SIG-M5 (cell line): Measurements from ENCODE around the gene SLC15A3.
"Not testable (repeated sequence)": the region's sequence is repeated elsewhere in the genome, so short reads cannot be mapped to it uniquely, and the experiment has no call there.

Experiments
- DNase-seq: peaks from one replicate; lab custom pipeline; 2025; lab: John Stamatoyannopoulos, UW

SLC15A3 gene

DNA sequence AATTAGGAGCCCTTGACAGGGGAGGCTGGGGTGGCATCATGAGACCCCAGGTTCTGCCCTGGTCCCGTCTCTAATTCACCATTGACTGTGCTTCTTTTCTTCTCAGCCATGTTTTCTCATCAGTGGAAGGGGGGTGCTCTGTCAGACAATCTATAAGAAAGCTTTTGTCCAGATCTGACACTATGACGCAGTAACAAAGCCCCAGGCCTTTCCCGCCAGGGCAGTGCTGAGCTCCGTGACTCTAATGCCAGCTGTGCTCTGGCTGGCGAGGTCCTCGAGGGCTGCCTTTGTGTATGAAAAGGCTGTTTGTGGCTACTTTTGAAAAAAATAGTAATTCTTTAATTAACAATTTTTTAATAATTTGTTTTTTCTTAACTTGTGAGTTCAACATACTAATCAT is 22.8 kb upstream of the SLC15A3 start:
- no peak for DNase-seq

DNA sequence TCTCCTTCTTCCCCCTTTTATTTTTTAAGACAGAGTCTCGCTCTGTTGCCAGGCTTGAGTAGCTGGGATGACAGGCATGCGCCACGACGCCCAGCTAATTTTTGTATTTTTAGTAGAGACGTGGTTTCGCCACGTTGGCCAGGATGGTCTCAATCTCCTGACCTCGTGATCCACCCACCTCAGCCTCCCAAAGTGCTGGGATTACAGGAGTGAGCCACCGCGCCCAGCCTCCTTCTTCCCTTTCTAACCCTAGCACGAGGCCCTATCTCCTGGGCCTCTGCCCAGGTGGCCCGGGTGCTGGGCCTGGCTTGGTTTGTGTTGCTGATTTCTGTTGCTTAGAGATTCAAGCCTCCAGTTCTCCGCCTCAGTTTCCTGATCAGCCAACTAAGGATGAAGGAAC is 22.3 kb upstream of the SLC15A3 start:
- not testable (repeated sequence) for DNase-seq

DNA sequence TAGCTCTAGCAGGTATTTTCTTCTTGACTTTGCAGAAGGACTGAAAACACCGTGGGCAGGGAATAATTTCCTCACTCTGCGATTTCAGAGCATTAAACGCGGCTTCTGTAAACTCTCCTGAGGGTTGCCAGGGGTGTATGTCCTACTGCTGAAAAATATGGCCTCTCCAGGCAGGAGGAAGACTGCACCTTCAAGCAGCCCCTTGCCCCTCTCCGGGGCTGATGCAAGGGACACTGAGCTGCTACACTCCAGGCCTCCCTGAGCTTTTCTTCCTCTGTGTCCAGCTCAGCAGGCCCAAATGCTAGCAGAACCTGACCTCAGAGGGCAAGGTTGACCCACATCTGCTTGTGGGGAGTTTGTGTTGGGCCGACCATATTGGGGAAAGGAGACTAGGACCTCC is 21.7 kb upstream of the SLC15A3 start:
- DNase-seq = no peak

DNA sequence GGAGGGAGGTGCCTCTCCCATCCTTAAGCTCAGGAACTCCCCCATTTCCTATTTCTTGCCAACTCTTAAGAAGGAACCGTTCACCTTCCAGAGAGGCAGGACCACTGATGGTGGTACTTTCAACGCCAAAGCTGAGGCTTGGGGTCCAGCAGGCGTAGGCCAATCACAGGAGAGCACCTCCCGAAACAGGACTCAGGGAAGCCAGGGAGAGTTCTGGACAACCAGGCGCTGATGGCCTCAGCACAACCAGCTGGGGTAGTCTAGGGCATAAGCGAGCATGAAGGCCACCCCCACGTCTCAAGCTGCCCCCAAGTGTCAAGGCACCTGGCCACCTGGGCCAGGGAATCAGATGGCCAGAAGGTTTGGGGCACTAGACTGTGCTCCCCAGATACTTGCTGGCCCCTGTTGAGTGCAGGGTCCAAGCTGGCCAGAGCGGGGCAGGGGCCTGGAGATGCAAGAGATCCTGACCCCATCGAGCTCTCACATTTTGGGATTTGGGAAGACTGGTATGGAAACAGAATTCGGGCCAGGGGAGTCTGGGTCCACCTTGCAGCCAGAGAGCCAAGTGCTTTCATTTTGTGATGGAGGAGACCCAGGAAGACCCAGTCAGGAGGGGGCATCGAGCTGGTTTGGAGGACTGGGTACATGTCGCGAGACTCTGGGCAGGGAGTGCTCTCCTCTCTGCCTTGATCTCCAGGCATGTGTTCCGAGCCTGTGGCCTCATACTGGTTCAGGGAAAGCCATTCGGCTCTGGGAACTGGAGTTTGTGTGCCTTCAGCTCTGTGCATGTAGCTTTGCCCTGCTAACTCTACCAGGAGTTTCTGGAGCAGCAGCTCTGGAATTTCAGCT is 20.4 kb upstream of the SLC15A3 start:
- no peak for DNase-seq

DNA sequence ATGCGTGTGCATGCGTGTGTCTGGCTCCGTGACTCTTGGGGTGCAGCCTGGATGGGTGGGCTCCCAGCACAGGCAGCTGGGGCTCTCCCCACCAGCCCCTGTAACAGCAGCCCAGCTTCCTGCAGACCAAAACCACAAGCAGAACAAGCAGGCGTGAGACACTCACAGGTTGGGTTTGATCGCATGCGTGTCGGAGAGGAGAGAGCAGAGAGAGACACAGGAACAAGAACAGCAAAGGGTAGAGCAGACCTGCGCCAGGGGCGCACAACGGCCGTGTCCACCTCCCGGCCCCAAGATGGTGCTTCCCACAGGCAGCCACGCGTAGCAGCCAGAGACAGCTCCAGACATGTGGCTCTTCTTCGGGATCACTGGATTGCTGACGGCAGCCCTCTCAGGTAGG is 19.5 kb upstream of the SLC15A3 start, which contains the start of gene CD6:
TSS of gene CD6 (plus strand) at position 161 of the 400 bp plus-strand sequence. CDS start at position 347, 186 bp downstream.
- no peak for DNase-seq

DNA sequence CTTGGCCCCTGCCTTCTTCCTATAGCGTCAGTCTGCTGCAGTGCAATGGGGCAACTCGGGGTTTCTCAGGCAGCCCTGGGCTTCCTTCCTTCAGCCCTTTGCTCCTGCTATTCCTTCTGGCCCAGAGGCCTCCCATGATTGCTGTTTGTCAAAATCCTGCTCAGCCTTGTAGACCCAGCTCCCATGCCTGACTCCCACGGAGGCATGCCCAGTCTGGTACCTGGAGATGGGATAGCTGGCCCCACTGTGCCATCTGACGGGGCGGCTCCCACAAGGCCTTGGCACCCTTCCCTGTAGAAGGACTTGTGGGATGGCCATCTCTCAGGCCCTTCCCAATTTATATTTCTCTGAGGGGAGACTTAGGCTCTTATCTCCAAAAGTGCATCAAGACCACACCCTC is 18.9 kb upstream of the SLC15A3 start:
- DNase-seq = no peak

DNA sequence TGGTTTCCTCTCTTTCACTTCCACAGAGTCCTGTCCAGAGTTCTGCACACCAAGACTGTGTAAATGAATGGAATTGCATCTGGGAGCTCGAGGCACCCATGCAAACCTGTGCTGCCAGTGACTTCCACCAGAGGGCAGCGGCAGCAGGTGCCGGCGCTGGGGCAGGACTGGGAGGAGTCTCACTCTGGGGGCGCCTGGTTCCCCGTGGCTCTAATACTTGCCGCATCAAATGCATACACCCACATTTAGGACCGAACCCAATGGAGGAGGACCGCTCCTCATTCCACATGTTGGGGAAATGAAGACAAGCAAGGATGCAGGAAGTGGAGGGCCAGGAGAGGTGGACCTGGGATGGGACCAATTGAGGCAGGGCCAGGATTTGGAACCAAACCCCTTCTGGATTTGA is 18.4 kb upstream of the SLC15A3 start:
- no peak for DNase-seq

DNA sequence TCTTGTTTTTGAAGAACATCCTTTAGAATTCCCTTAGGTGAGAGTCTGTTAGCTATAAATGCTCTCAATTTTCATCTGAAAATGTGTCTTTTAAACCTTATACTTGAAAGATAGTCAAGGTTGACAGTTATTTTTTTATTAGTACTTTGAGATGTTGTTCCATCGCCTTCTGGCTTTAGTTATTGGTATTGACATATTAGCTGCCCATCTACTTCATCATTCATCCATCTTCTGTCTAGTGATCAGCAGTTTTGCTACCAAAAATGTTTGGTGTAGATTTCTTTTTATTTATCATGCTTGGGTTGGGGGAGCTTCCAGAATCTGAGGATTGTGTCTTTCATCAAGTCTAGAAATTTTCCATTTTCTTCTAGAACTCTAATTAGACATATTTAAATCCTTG is 16.2 kb upstream of the SLC15A3 start:
- DNase-seq = no peak

DNA sequence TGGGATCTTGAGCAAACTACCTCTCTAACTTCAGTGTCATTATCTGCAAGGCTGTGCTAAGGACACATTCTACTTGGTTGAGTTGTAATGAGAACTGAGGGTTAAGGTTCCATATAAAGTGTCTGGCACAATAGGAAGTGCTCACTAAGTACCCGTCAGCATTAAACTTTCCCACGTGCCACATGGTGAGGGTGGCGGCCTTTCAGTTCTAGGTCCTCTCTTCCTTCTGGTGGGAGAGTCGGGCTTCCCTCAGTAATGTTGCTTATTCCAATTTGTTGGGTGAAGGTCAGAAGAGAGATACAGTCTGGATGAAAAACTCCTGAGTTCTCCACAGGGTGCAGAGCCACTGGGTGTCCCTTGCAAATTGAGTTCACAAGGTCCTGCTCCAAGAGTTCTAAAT is 14.9 kb upstream of the SLC15A3 start:
- DNase-seq = no peak

DNA sequence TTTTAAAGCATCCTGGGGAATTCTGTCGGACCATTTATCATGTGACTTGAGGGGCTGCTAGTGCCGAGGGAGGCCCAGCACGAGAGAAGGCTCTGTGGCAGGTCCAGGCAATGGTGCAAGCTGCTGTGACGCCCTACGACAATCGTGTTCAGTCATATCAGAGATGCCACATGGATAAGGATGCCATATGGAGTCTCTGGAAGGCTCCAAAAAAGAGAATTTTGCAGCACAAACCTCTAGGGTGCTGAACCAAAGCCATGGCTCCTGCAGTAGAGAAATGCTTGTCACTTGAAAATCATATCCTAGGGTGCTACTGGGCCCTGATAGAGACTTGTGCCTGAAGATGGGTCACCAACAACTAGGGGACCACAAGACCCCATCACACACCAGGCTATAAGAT is 12.8 kb upstream of the SLC15A3 start:
- no peak for DNase-seq

DNA sequence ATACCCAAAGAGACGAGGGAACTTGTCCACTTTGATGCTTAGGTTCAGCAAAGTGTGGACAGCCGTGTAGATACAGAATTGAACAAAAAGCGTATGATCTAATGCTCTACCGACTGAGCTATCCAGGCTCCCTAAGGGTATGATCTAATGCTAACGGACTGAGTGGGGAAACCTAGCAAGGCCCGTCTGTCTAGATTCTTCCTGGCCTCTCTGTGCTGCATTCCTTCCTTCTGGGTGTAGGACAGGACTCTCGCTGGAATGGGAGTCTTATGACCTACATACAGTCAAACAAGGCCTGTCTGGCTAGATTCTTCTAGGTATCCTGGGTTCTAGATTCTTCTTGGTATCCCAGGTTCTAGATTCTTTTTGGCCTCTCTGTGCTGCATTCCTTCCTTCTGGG is 8.4 kb upstream of the SLC15A3 start:
- DNase-seq = no peak

DNA sequence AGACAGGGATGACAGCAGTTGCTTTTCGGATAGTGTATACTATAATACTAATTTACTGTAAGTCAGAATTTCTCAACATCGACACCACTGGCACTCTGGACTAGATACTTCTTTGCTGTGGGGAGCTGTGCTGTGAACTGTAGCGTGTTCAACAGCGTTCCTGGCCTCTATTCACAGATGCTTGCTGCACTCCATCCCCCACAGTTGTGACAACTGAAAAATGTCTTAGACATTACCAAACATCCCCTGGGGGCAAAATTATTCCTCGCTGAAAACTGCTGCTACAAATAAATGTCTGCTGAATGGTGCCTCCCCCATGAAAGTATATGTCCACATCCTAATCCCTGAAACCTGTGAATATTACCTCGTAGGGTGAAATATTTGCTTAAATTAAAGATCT is 7.5 kb upstream of the SLC15A3 start:
- DNase-seq = no peak

DNA sequence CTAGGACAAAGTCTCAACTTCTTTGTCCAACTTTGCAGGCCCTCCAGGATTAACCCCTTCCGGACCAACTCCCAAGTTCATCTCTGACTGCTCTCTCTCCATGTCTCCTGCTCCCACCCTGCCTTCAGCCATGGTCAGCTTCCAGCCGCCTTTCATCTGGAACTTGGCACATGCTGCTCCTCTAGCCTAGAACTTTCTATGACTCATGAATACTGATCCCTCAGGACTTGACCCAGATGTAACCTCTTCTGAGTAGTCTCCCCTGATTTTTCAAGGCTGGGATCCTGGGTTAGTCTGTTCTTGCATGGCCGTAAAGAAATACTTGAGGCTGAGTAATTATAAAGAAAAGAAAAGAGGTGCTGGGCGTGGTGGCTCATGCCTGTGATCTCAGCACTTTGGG is 5.2 kb upstream of the SLC15A3 start:
- DNase-seq = no peak

DNA sequence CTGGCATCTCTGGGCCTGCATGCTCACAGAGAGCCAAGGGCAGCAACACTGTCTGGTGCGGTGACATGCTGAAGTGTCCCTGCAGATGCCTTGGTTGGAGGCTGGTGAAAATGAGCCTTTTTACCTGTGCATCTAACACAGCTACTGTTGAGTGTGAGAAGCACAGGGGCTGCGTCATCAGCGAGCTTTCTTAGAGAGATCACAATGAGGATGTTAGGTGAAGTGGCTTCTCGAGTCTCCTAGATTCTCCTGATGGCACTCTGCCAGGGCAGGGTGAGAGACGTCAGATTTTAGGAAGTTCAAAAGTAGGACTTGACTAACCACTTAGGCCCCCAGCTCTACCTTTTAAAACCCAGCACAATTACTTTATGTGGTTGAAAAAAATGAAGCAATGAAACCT is 3.6 kb upstream of the SLC15A3 start:
- DNase-seq = no peak

DNA sequence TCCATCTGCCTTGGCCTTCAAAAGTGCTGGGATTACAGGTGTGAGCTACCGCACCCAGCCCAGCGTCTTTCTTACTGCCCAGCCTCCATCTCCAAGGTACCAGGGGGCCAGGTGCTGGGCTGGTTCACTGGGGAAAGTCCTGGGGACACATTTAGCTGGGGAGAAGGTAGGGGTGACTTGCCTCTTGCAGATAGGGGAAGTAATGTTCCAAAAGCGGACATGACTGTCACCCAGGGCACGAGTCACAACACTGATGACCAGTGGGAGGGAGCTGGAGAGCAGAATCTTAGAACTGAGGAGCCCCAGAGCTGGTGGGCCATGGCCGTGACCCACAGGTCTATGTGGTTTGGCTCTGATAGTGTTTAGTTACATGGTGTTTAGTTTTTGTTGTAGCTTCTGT is 2.4 kb upstream of the SLC15A3 start:
- DNase-seq = no peak

DNA sequence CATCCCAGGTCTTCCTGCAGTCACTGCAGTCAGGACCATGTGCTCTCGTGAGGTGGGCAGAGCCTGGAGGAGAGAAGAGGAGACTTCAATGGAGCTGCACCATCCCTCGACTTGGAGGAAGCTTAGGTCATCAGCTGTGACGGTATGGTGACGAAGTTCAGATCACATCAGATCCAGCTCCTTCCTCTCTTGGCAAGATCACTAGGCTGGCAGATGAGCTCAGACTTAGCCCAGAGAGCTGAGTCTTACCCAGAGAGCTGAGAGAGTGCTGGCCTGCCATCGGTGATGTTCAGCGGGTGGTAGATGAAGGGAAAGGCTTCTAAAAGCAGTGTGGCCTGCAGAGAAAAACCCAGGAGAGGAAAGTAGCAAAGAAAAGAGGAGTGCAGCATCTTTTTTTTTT is 1.8 kb upstream of the SLC15A3 start:
- no peak for DNase-seq

DNA sequence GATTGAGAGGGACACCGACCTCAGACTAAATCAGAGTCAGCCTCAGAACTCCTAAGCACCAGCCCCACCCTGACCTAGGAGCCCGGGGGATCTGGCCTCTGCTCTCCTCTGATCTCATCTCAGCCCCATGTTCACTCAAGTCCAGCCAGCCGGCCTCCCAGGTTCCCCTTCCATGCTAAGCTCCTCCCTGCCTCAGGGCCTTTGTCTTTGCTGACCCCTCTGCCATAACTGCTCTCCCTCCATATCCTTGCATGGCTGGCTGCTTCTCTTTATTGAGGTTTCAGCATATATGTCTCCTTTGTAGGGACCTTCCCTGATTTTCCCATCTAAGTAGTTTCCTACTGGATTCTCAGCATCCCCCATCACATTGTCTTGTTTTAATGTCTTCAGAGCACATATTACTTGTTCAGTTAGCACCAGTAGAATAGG is 780 bp upstream of the SLC15A3 start:
- DNase-seq = no peak

DNA sequence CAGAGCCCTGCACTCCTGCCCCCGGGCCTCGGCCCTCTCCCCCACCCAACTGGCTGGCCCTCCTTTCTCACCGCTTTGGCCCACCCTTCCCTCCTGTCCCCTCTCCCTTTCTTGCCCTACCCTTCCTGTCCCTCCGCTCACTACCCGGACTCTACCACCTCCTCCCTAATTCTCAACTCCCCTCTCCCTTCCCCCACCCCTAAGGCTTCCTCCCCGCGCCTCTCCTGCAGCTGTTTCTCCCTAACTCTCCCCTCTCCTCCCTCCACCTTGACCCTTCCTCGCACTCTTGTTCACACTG is 421 bp downstream of the SLC15A3 start:
- no peak for DNase-seq

DNA sequence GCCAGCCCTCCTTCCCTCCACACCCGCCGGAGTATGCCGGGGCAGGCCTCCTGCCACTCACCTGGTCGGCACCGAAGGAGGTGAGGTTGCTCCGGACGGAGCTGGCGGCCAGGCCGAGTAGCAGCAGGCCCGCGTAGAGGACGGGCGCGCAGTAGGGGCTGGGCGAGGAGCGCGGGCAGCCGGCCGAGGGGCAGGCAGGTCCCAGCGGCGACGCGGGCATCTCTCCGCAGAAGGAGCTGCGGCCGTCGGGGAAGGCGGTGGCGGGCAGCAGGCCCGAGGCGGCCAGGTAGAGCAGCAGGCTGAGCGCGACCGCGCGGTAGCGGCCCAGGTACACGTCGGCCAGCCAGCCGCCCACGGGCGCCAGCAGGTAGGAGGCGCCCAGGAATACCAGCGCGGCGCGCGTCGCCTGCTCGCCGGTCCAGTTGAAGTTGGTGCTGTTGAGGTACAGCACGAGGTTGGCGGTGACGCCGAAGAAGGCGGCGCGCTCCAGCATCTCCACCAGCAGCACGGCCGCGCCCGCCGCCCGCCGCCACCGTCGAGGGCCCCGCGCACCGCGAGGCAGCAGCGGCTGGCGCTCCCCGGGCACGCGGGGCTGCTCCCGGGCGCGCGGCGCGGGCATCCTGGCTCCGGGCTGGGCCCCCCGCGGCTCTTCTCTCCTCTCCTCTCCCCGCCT is 907 bp downstream of the SLC15A3 start:
- no peak for DNase-seq

DNA sequence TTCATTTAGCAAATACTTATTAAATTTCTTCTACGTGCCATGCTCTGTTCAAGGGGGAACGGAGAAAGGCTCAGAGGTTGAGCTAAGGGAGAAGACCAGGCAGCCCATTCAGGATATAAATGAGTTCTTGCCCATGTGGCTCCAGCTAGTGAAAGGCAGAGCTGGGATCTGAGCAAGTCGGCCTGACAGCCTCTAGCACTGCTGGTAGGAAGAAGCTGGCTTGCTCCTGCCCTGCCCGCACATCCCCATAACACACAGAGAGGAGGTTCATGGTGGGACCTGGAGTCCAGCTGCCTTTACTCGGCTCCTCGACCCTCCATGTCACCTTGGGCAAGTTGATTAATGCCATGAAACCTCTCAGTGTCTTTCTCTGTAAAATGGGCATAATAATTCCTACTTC is 2.0 kb downstream of the SLC15A3 start:
- DNase-seq = no peak

DNA sequence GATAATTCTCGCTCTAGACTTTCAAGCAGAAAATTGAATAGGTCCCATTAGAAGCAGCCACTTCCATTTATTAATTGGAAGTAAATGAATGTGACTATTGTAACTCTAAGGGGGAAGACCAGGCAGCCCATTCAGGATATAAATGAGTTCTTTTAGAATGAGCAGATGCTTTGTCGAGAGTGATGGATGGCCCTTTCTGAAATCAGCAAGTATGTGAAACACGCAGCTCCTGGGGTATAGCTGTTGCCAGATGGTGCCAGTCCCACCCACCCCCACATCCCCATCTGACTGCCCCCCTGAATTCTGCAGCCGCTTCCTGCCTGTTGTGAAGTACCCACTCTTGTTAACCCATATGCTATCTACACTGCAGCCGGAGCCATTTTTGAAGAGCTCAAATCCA is 3.7 kb downstream of the SLC15A3 start:
- DNase-seq = no peak

DNA sequence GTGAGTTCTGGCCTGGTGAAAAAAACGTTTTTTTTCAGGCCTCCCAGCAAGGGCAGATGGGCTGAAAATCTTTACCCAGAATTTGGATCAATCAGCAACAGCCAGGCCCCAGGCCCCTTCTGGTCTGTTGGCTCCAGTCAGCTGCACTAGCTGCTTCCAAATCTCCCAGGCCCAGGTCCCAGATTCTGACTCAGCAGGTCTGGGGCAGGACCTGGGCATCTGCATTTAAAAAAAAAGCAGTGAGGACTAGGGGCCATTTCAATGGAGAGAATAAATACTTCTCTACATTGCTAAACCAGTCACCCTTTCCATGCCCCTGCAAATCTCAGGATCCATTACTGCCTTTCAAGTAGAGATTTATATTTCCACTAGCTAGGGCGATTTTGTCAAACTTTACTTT is 4.3 kb downstream of the SLC15A3 start:
- DNase-seq = no peak

DNA sequence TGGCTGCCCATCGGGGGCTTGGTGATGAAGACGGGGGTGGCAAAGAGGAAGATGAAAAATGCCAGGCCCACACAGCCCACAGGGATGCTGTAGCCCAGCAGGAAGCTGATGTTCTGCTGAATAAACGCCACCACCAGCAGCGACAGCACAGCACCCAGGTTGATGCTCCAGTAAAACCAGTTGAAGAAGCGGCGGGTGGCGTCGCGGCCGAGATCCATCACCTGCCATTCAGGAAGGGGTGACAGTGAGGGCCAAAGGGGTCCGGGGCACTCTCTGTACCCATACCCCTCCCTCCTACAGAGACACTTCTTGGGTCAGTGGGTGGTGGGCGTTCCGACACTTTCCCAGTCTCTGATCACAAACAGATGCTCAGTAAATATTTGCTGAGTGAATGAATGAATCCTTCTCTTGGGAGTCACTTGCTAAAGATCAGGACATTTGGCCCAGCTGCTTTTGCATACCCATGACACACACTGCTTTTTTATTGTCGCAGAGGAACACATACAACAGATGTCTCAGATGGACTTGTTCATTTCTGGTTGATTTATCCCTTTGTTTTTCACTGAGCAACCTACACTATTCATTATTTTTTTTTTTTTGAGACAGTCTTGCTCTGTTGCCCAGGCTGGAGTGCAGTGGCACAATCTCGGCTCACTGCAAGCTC is 5.2 kb downstream of the SLC15A3 start:
- no peak for DNase-seq
